GM23248 (cell line): ENCODE measurements around the gene P3R3URF. TPM values are rescaled to one million over a fixed set of nuclear protein-coding genes. Genes with fewer than 3 reads are reported as not detected.

Source experiments
- DNase-seq: peaks from one replicate; pipeline ENCODE4 v3.0.0-alpha.2; 2015
- H2AFZ ChIP-seq: fragments of 200-600 bp; sonication (generic); 2 replicates; pipeline ENCODE4 v1.6.1; 2016; ENCODE audit warnings: antibody characterized with exemption
- H3F3A ChIP-seq: fragments of 200-600 bp; sonication (generic); 2 replicates; pipeline ENCODE4 v1.6.1; 2016; ENCODE audit warnings: mild to moderate bottlenecking, antibody characterized with exemption, mixed run types; ENCODE audit not compliant: insufficient read depth
- H3K27ac ChIP-seq: fragments of 200-600 bp; sonication (generic); 2 replicates; pipeline ENCODE4 v1.5.1; 2016; ENCODE audit warnings: mild to moderate bottlenecking
- H3K27me3 ChIP-seq: fragments of 200-600 bp; sonication (generic); replicated peaks from 2 replicates; pipeline ENCODE4 v1.6.1; 2016; ENCODE audit warnings: mild to moderate bottlenecking; ENCODE audit not compliant: insufficient read depth
- H3K36me3 ChIP-seq: fragments of 200-600 bp; sonication (generic); 2 replicates; pipeline ENCODE4 v1.6.1; 2016; ENCODE audit warnings: low read depth, mild to moderate bottlenecking
- H3K4me1 ChIP-seq: fragments of 200-600 bp; sonication (generic); 2 replicates; pipeline ENCODE4 v1.6.1; 2016; ENCODE audit warnings: mild to moderate bottlenecking; ENCODE audit not compliant: insufficient read depth
- H3K4me2 ChIP-seq: fragments of 200-600 bp; sonication (generic); one replicate; pipeline ENCODE4 v1.6.1; 2016; ENCODE audit warnings: mild to moderate bottlenecking; ENCODE audit not compliant: unreplicated experiment
- H3K4me3 ChIP-seq: fragments of 200-600 bp; sonication (generic); 2 replicates; pipeline ENCODE4 v1.5.1; 2016; ENCODE audit warnings: mild to moderate bottlenecking
- H3K79me2 ChIP-seq: fragments of 200-600 bp; sonication (generic); 2 replicates; pipeline ENCODE4 v1.6.1; 2016; ENCODE audit warnings: mild to moderate bottlenecking; ENCODE audit not compliant: insufficient read depth
- H3K9ac ChIP-seq: fragments of 200-600 bp; sonication (generic); 2 replicates; pipeline ENCODE4 v1.6.1; 2016; ENCODE audit warnings: mild to moderate bottlenecking
- H3K9me2 ChIP-seq: fragments of 200-600 bp; sonication (generic); 2 replicates; pipeline ENCODE4 v1.6.1; 2016; ENCODE audit warnings: mixed run types, mild to moderate bottlenecking, moderate library complexity; ENCODE audit not compliant: insufficient read depth
- H3K9me3 ChIP-seq: fragments of 200-600 bp; sonication (generic); one replicate; pipeline ENCODE4 v1.6.1; 2017; ENCODE audit warnings: low read depth
- H4K20me1 ChIP-seq: fragments of 200-600 bp; sonication (generic); 2 replicates; pipeline ENCODE4 v1.6.0; 2016; ENCODE audit not compliant: insufficient read depth
- EZH2 ChIP-seq: fragments of 200-600 bp; sonication (generic); IDR thresholded peaks from 2 replicates; pipeline ENCODE4 v1.6.1; 2018; ENCODE audit warnings: antibody characterized with exemption, mild to moderate bottlenecking; ENCODE audit not compliant: insufficient read depth, poor library complexity, severe bottlenecking
- EZH2phosphoT487 ChIP-seq: fragments of 200-600 bp; sonication (generic); IDR thresholded peaks from 2 replicates; pipeline ENCODE4 v1.6.1; 2018; ENCODE audit warnings: antibody characterized with exemption, moderate library complexity, mild to moderate bottlenecking, low read depth; ENCODE audit not compliant: insufficient read depth
- whole genome bisulfite sequencing, 2 experiments: methylation state at CpG; one replicate each; pipeline ENCODE4 v1.1.6; 2015 to 2017; ENCODE audit warnings: low lambda C conversion rate in 2 of 2, low coverage in 1 of 2; ENCODE audit errors: missing lambda C conversion rate in 2 of 2; 5-methylcytosine and 5-hydroxymethylcytosine counted together
- in situ Hi-C: fragments of 300-500 bp; cut with MboI; formaldehyde crosslinking; loops from 2 replicates; pipeline ENCODE4 v1.15.0; 2020
- polyA plus RNA-seq: library from polyadenylated mRNA; unstranded; fragments of >200 nt; fragmentation: Nextera tagmentation; extraction: Ambion mirVana; gene quantifications from 2 replicates; pipeline ENCODE4 v1.2.1, GENCODE V29; 2016
- total RNA-seq: library from RNA; depleted of rRNA; stranded (reverse); fragments of >200 nt; shearing (Covaris generic); gene quantifications from 2 replicates; pipeline ENCODE4 v1.2.3, GENCODE V29; 2014

P3R3URF gene
- total and polyA plus RNA-seq, 2 experiments from 2014 or later: not detected

- H3K4me3 ChIP-seq: no peak overlapping the region
- peaks cover 11% of the 10 kb centered on the region; the same call in 1 of the 2 replicates for H3F3A ChIP-seq
- no peaks in the 10 kb centered on the region for H3K36me3 ChIP-seq
- peak; percentile 88 for DNase-seq
- no peaks in the 10 kb centered on the region for H3K9me2 ChIP-seq
- no peak overlapping the region for H3K9ac ChIP-seq
- H3K27ac ChIP-seq: peak overlapping the region; percentile 62
- no peaks in the 10 kb centered on the region for H3K79me2 ChIP-seq
- H3K9me3 ChIP-seq: no peaks in the 10 kb centered on the region
- no peaks in the 10 kb centered on the region for H4K20me1 ChIP-seq
- no peak overlapping the region for H2AFZ ChIP-seq
- H3K4me1 ChIP-seq: peaks cover 13% of the 10 kb centered on the region; the same call in 1 of the 2 replicates
- H3K27me3 ChIP-seq: 0 out of 2 replicates have a peak, but pooled peaks cover 4% of the 10 kb centered on the region
- no peak overlapping the region for H3K4me2 ChIP-seq
- in situ Hi-C loops: no loop called here
- TF ChIP-seq EZH2: no peak
- TF ChIP-seq EZH2phosphoT487: no peak
- 31 to 32% methylated on average over 3 of the region's 3 CpGs for WGBS, 2 experiments
These were observed 41.5 kb downstream of the P3R3URF start for GRCh38 chr1:46134660-46135331.

- Histone ChIP-seq H3K36me3 (no peaks in the 10 kb centered on the region), H2AFZ (peak overlapping the region; percentile 87), H4K20me1 (no peaks in the 10 kb centered on the region), H3K9me2 (no peaks in the 10 kb centered on the region), H3K4me1 (peaks cover 13% of the 10 kb centered on the region; the same call in 1 of the 2 replicates), H3K79me2 (no peaks in the 10 kb centered on the region), H3K27me3 (0 out of 2 replicates have a peak, but pooled peaks cover 4% of the 10 kb centered on the region), H3K9me3 (no peaks in the 10 kb centered on the region), H3K27ac (no peak overlapping the region), H3K4me2 (peak overlapping the region; percentile 82), H3K4me3 (peak overlapping the region; percentile 77), H3F3A (peaks cover 11% of the 10 kb centered on the region; the same call in 1 of the 2 replicates), H3K9ac (0 out of 2 replicates have a peak overlapping the region, but pooled peaks have one; percentile 88)
- TF ChIP-seq EZH2phosphoT487 (no peak), EZH2 (no peak)
- in situ Hi-C loops: no loop called here
- WGBS, 2 experiments: 44 to 48% methylated on average over 3 of the region's 3 CpGs
- no peak for DNase-seq
These were observed 42.4 kb downstream of the P3R3URF start for GRCh38 chr1:46133781-46134350.

GRCh38 chr1:46133181-46133658 is 43.1 kb downstream of the P3R3URF start:
- H3K4me2 ChIP-seq: peak overlapping the region; percentile 82
- H3K4me1 ChIP-seq: peaks cover 13% of the 10 kb centered on the region; the same call in 1 of the 2 replicates
- in situ Hi-C loops: no loop called here
- H3K9ac ChIP-seq: peak overlapping the region; percentile 88
- no peaks in the 10 kb centered on the region for H3K9me3 ChIP-seq
- H3K36me3 ChIP-seq: no peaks in the 10 kb centered on the region
- no peaks in the 10 kb centered on the region for H3K9me2 ChIP-seq
- DNase-seq: no peak
- no peaks in the 10 kb centered on the region for H3K79me2 ChIP-seq
- H2AFZ ChIP-seq: peak overlapping the region; percentile 87
- H3K27ac ChIP-seq: peak overlapping the region; percentile 95
- WGBS, 2 experiments: 0 to 1% methylated on average over 16 to 22 of the region's 22 CpGs
- 0 out of 2 replicates have a peak, but pooled peaks cover 4% of the 10 kb centered on the region for H3K27me3 ChIP-seq
- H3K4me3 ChIP-seq: peak overlapping the region; percentile 77
- no peak for TF ChIP-seq EZH2
- TF ChIP-seq EZH2phosphoT487: no peak
- H4K20me1 ChIP-seq: no peaks in the 10 kb centered on the region
- peaks cover 11% of the 10 kb centered on the region; the same call in 1 of the 2 replicates for H3F3A ChIP-seq

- H3K36me3 ChIP-seq: no peaks in the 10 kb centered on the region
- H3K27ac ChIP-seq: peak within 1 kb of the TSS; percentile 95
- TF ChIP-seq EZH2phosphoT487 (no peak), EZH2 (no peak)
- peak within 1 kb of the TSS; percentile 87 for H2AFZ ChIP-seq
- peaks cover 11% of the 10 kb centered on the region; the same call in 1 of the 2 replicates for H3F3A ChIP-seq
- peak within 1 kb of the TSS; percentile 88 for H3K9ac ChIP-seq
- 0 out of 2 replicates have a peak, but pooled peaks cover 4% of the 10 kb centered on the region for H3K27me3 ChIP-seq
- 1% methylated on average over 45 to 49 of the region's 55 CpGs for WGBS, 2 experiments
- peak; percentile 100 for DNase-seq
- peak within 1 kb of the TSS; percentile 87 for H3K4me2 ChIP-seq
- peaks cover 13% of the 10 kb centered on the region; the same call in 1 of the 2 replicates for H3K4me1 ChIP-seq
- H3K9me2 ChIP-seq: no peaks in the 10 kb centered on the region
- H4K20me1 ChIP-seq: no peaks in the 10 kb centered on the region
- in situ Hi-C loops: no loop called here
- H3K9me3 ChIP-seq: no peaks in the 10 kb centered on the region
- H3K79me2 ChIP-seq: no peaks in the 10 kb centered on the region
- peak within 1 kb of the TSS; percentile 77 for H3K4me3 ChIP-seq
These were observed 43.6 kb downstream of the P3R3URF start, which contains the start of gene PIK3R3 for GRCh38 chr1:46132529-46133180. Gene PIK3R3, minus strand, starts transcription at chr1:46132629. Its CDS starts 677 bp downstream, at chr1:46131952.
